Skeletal muscle tissue (tissue), 4 donors: Measurements from ENCODE around the gene LRP2. TPM values are rescaled to one million over a fixed set of nuclear protein-coding genes. Genes with fewer than 3 reads are reported as not detected.

ENCODE experiments used
- H3K27ac ChIP-seq: one replicate; pipeline ENCODE4 v1.7.0; 2013; ENCODE audit warnings: mild to moderate bottlenecking, low read depth, low read length, inconsistent platforms
- H3K27me3 ChIP-seq, 3 donors: one replicate each; pipeline ENCODE4 v1.7.0; 2013; ENCODE audit warnings: low read length in 3 of 3; ENCODE audit not compliant: control insufficient read depth in 3 of 3, insufficient read depth in 3 of 3
- H3K36me3 ChIP-seq, 3 donors: one replicate each; pipeline ENCODE4 v1.7.0; 2013; ENCODE audit warnings: low read length in 3 of 3; ENCODE audit not compliant: control insufficient read depth in 3 of 3, insufficient read depth in 3 of 3
- H3K4me1 ChIP-seq, 3 donors: one replicate each; pipeline ENCODE4 v1.7.0; 2013; ENCODE audit warnings: low read length in 3 of 3, mild to moderate bottlenecking in 3 of 3; ENCODE audit not compliant: control insufficient read depth in 3 of 3, insufficient read depth in 3 of 3
- H3K4me3 ChIP-seq, 3 donors: one replicate each; pipeline ENCODE4 v1.7.0; 2013; ENCODE audit warnings: low read length in 3 of 3
- H3K9ac ChIP-seq, 3 donors: one replicate each; pipeline ENCODE4 v1.7.0; 2013; ENCODE audit warnings: low read length in 3 of 3, mild to moderate bottlenecking in 3 of 3, moderate library complexity in 2 of 3, low read depth in 1 of 3
- H3K9me3 ChIP-seq, 3 donors: one replicate each; pipeline ENCODE4 v1.7.0; 2013; ENCODE audit warnings: low read length in 3 of 3; ENCODE audit not compliant: control insufficient read depth in 3 of 3
- total RNA-seq: library from RNA; depleted of rRNA; stranded (reverse); fragments of >200 nt; gene quantifications from one replicate; pipeline ENCODE4 v1.2.3, GENCODE V29; 2014
- donor health status: Osteomylitis.

The LRP2 gene
- total RNA-seq, 1 donor from 2014 or later, result under 0.01 TPM

- Histone ChIP-seq H3K4me3 (no peak overlapping the region), H3K9ac (no peak overlapping the region), H3K27me3 (peaks cover 0 to 3% (median 2%) of the 10 kb centered on the region in 3 donors), H3K36me3 (no peaks in the 10 kb centered on the region), H3K27ac (no peak overlapping the region), H3K9me3 (no peaks in the 10 kb centered on the region), H3K4me1 (no peaks in the 10 kb centered on the region)
These were observed 270.4 kb downstream of the LRP2 start for GRCh38 chr2:169091761-169092519.

GRCh38 chr2:169091256-169091655 lies 271.1 kb downstream of the LRP2 start:
- Histone ChIP-seq H3K4me3 (no peak overlapping the region), H3K9ac (no peak overlapping the region), H3K36me3 (no peaks in the 10 kb centered on the region), H3K4me1 (no peaks in the 10 kb centered on the region), H3K27me3 (peaks cover 0 to 3% (median 2%) of the 10 kb centered on the region in 3 donors), H3K9me3 (peaks cover 0 to 2% (median 0%) of the 10 kb centered on the region in 3 donors), H3K27ac (no peak overlapping the region)

- H3K4me1 ChIP-seq, result no peaks in the 10 kb centered on the region
- H3K9ac ChIP-seq, result no peak overlapping the region
- H3K27ac ChIP-seq, result no peak overlapping the region
- peaks cover 0 to 3% (median 2%) of the 10 kb centered on the region in 3 donors for H3K27me3 ChIP-seq
- no peaks in the 10 kb centered on the region for H3K36me3 ChIP-seq
- H3K4me3 ChIP-seq, result no peak overlapping the region
- H3K9me3 ChIP-seq, result peaks cover 0 to 2% (median 0%) of the 10 kb centered on the region in 3 donors
These were observed 272.1 kb downstream of the LRP2 start for GRCh38 chr2:169090133-169090820.

GRCh38 chr2:169089182-169089581 lies 273.2 kb downstream of the LRP2 start:
- Histone ChIP-seq H3K4me1 (no peaks in the 10 kb centered on the region), H3K4me3 (no peak overlapping the region), H3K27me3 (peaks cover 0 to 3% (median 2%) of the 10 kb centered on the region in 3 donors), H3K9me3 (peaks cover 0 to 2% (median 0%) of the 10 kb centered on the region in 3 donors), H3K36me3 (no peaks in the 10 kb centered on the region), H3K27ac (no peak overlapping the region), H3K9ac (no peak overlapping the region)

- peaks cover 0 to 2% (median 0%) of the 10 kb centered on the region in 3 donors for H3K9me3 ChIP-seq
- H3K9ac ChIP-seq, result no peak overlapping the region
- no peaks in the 10 kb centered on the region for H3K36me3 ChIP-seq
- no peaks in the 10 kb centered on the region for H3K4me1 ChIP-seq
- H3K27ac ChIP-seq, result no peak overlapping the region
- H3K4me3 ChIP-seq, result no peak overlapping the region
- H3K27me3 ChIP-seq, result peaks cover 0 to 3% (median 2%) of the 10 kb centered on the region in 3 donors
These were observed 274.5 kb downstream of the LRP2 start for GRCh38 chr2:169087757-169088379.

DNA sequence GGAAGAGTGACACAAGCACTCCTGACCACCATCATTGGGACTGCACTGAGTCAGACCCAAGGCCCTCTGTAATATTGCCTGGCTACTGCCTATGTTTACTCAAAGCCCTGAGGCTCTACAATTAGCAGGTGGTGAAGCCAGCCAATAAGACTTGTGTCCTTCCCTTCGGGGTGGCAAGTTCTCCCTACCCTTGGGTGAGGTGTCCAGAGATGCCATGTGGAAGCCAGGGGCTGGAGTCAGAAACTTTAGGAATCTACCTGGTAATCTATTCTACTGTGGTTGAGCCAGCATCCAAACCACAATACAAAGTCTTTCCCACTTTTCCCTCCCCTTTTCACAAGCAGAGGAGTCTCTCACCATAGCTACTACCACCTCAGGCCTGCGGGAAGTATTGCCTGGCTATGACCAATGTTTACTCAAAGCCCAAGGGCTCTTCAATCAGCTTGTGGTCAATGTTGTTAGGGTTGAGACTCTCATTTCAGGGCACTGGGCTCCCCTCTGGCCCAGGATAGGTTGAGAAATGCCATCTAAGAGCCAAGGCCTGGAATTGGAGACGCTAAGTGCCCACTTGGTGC lies 275.4 kb downstream of the LRP2 start:
- H3K27me3 ChIP-seq, result peaks cover 0 to 3% (median 2%) of the 10 kb centered on the region in 3 donors
- H3K4me3 ChIP-seq, result no peak overlapping the region
- H3K9ac ChIP-seq, result no peak overlapping the region
- no peak overlapping the region for H3K27ac ChIP-seq
- H3K9me3 ChIP-seq, result peaks cover 0 to 2% (median 0%) of the 10 kb centered on the region in 3 donors
- H3K4me1 ChIP-seq, result no peaks in the 10 kb centered on the region
- no peaks in the 10 kb centered on the region for H3K36me3 ChIP-seq

DNA sequence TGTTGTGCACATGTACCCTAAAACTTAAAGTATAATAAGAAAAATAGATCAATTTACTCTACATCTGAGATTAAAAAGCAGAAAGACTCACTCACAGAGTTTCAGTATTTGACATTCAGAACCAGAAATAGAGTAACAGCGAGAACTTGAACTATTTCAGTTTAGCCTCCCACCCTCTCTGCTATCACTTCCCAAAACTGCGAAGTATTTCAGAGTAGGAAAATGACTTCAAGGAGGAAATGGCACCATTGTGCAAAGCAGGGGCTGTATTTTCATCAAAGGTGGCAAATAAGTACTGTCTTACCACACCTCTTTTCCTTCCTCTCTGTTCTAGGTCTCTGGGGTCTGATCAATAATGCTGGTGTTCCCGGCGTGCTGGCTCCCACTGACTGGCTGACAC lies 279.3 kb downstream of the LRP2 start:
- Histone ChIP-seq H3K27ac (no peak overlapping the region), H3K4me1 (no peaks in the 10 kb centered on the region), H3K9ac (no peak overlapping the region), H3K4me3 (no peak overlapping the region), H3K36me3 (no peaks in the 10 kb centered on the region), H3K27me3 (peaks cover 0 to 3% (median 1%) of the 10 kb centered on the region in 3 donors), H3K9me3 (peaks cover 0 to 2% (median 0%) of the 10 kb centered on the region in 3 donors)

GRCh38 chr2:169081551-169081950 lies 280.8 kb downstream of the LRP2 start:
- H3K36me3 ChIP-seq, result no peaks in the 10 kb centered on the region
- no peaks in the 10 kb centered on the region for H3K4me1 ChIP-seq
- no peaks in the 10 kb centered on the region for H3K27me3 ChIP-seq
- no peak overlapping the region for H3K4me3 ChIP-seq
- no peak overlapping the region for H3K27ac ChIP-seq
- H3K9me3 ChIP-seq, result no peaks in the 10 kb centered on the region
- H3K9ac ChIP-seq, result no peak overlapping the region

GRCh38 chr2:169080250-169081069 lies 281.9 kb downstream of the LRP2 start:
- no peaks in the 10 kb centered on the region for H3K36me3 ChIP-seq
- H3K4me3 ChIP-seq, result no peak overlapping the region
- no peaks in the 10 kb centered on the region for H3K27me3 ChIP-seq
- H3K9ac ChIP-seq, result no peak overlapping the region
- no peak overlapping the region for H3K27ac ChIP-seq
- no peaks in the 10 kb centered on the region for H3K9me3 ChIP-seq
- H3K4me1 ChIP-seq, result no peaks in the 10 kb centered on the region
